Neural progenitor cell (in vitro differentiated cells): ENCODE data around the gene STX11. TPM values are rescaled to one million over a fixed set of nuclear protein-coding genes. Genes with fewer than 3 reads are reported as not detected.

Experiments used
- DNase-seq: peaks from one replicate; pipeline ENCODE4 v3.0.0-alpha.2; 2016; ENCODE audit warnings: low spot score
- H2AFZ ChIP-seq: fragments of 200-600 bp; sonication (generic); replicated peaks from 2 replicates; pipeline ENCODE4 v1.6.1; 2016; ENCODE audit warnings: antibody characterized with exemption
- H3F3A ChIP-seq: fragments of 200-600 bp; sonication (generic); 2 replicates; pipeline ENCODE4 v1.6.1; 2016; ENCODE audit warnings: antibody characterized with exemption, low read depth
- H3K27ac ChIP-seq: fragments of 200-600 bp; sonication (generic); 2 replicates; pipeline ENCODE4 v1.5.1; 2016; ENCODE audit warnings: mild to moderate bottlenecking
- H3K27me3 ChIP-seq: fragments of 200-600 bp; sonication (generic); 2 replicates; pipeline ENCODE4 v1.6.1; 2016; ENCODE audit warnings: mild to moderate bottlenecking, moderate library complexity
- H3K36me3 ChIP-seq: fragments of 200-600 bp; sonication (generic); 2 replicates; pipeline ENCODE4 v1.5.1; 2016
- H3K4me1 ChIP-seq: fragments of 200-600 bp; sonication (generic); 2 replicates; pipeline ENCODE4 v1.6.1; 2016; ENCODE audit warnings: mixed run types
- H3K4me2 ChIP-seq: fragments of 200-600 bp; sonication (generic); 2 replicates; pipeline ENCODE4 v1.6.1; 2016
- H3K4me3 ChIP-seq: fragments of 200-600 bp; sonication (generic); 2 replicates; pipeline ENCODE4 v1.5.1; 2016
- H3K79me2 ChIP-seq: fragments of 200-600 bp; sonication (generic); 2 replicates; pipeline ENCODE4 v1.6.1; 2016; ENCODE audit warnings: low read depth
- H3K9ac ChIP-seq: fragments of 200-600 bp; sonication (generic); 2 replicates; pipeline ENCODE4 v1.6.1; 2016
- H3K9me3 ChIP-seq: fragments of 200-600 bp; sonication (generic); 2 replicates; pipeline ENCODE4 v1.5.1; 2016; ENCODE audit warnings: low read depth
- H4K20me1 ChIP-seq: fragments of 200-600 bp; sonication (generic); 2 replicates; pipeline ENCODE4 v1.6.1; 2016; ENCODE audit warnings: low read depth
- H3K27ac Mint-ChIP-seq: 3 replicates; pipeline ENCODE4 v1.8.0; 2021; ENCODE audit warnings: mixed read lengths
- H3K27me3 Mint-ChIP-seq: 2 replicates; pipeline ENCODE4 v1.8.0; 2022; ENCODE audit warnings: low read depth, mild to moderate bottlenecking, inconsistent platforms, moderate library complexity, mixed read lengths; ENCODE audit not compliant: insufficient read depth
- H3K36me3 Mint-ChIP-seq: 3 replicates; pipeline ENCODE4 v1.8.0; 2021; ENCODE audit warnings: mixed read lengths
- H3K4me1 Mint-ChIP-seq: 3 replicates; pipeline ENCODE4 v1.8.0; 2021; ENCODE audit warnings: mixed read lengths
- H3K4me3 Mint-ChIP-seq: 3 replicates; pipeline ENCODE4 v1.8.0; 2021; ENCODE audit warnings: mild to moderate bottlenecking, moderate library complexity, mixed read lengths
- H3K9me3 Mint-ChIP-seq: 3 replicates; pipeline ENCODE4 v1.8.0; 2020; ENCODE audit warnings: mixed read lengths
- EZH2 ChIP-seq: fragments of 200-600 bp; sonication (generic); IDR thresholded peaks from 2 replicates; pipeline ENCODE4 v1.6.1; 2017; ENCODE audit warnings: antibody characterized with exemption, mild to moderate bottlenecking, moderate library complexity
- EZH2phosphoT487 ChIP-seq: fragments of 200-600 bp; sonication (generic); IDR thresholded peaks from 2 replicates; pipeline ENCODE4 v1.6.1; 2017; ENCODE audit warnings: antibody characterized with exemption
- total RNA-seq: library from RNA; depleted of rRNA; stranded (reverse); fragments of >200 nt; gene quantifications from 2 replicates; pipeline ENCODE4 v1.2.3, GENCODE V29; 2015; ENCODE audit warnings: low replicate concordance
- TF ChIP-seq, protein P1 (sequence below): fragments of 200-600 bp; sonication (generic); IDR thresholded peaks from 2 replicates; pipeline ENCODE4 v1.5.1; 2017; ENCODE audit warnings: antibody characterized with exemption, mild to moderate bottlenecking

STX11 gene
- total RNA-seq, 1 donor from 2014 or later: not detected

DNA sequence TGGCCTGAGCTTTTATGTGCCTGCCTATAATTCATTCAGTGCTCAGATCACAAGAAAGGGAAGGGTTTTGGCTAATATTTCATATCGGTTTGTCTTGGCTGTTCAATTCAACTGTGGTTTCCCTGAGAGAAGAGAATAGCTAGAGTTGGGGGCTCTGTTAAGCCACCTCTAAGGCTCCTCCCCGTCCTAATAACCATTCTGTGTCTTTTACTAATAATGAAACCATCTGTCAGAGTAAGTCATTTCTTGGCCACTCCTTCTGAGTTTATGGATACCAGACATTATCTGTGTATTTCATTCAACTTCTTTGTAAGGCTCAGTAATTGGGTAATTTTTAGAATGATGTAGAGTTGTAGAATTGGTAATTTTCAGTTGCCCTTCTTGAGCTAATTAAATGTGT lies 5.2 kb downstream of the STX11 start:
- H3K27ac ChIP-seq: no peak overlapping the region
- Mint-ChIP-seq H3K27me3 (peaks cover 29% of the 10 kb centered on the region), H3K4me1 (peaks cover 30% of the 10 kb centered on the region), H3K9me3 (no peaks in the 10 kb centered on the region), H3K27ac (no peak overlapping the region), H3K36me3 (no peaks in the 10 kb centered on the region), H3K4me3 (no peak overlapping the region)
- no peaks in the 10 kb centered on the region for H3K36me3 ChIP-seq
- peaks cover 30% of the 10 kb centered on the region for H3K27me3 ChIP-seq
- peaks cover 19% of the 10 kb centered on the region for H3K4me1 ChIP-seq
- H3F3A ChIP-seq: peaks cover 5% of the 10 kb centered on the region
- DNase-seq: no peak
- no peaks in the 10 kb centered on the region for H3K9me3 ChIP-seq
- no peak overlapping the region for H3K4me2 ChIP-seq
- TF ChIP-seq, protein P1, sequence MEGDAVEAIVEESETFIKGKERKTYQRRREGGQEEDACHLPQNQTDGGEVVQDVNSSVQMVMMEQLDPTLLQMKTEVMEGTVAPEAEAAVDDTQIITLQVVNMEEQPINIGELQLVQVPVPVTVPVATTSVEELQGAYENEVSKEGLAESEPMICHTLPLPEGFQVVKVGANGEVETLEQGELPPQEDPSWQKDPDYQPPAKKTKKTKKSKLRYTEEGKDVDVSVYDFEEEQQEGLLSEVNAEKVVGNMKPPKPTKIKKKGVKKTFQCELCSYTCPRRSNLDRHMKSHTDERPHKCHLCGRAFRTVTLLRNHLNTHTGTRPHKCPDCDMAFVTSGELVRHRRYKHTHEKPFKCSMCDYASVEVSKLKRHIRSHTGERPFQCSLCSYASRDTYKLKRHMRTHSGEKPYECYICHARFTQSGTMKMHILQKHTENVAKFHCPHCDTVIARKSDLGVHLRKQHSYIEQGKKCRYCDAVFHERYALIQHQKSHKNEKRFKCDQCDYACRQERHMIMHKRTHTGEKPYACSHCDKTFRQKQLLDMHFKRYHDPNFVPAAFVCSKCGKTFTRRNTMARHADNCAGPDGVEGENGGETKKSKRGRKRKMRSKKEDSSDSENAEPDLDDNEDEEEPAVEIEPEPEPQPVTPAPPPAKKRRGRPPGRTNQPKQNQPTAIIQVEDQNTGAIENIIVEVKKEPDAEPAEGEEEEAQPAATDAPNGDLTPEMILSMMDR: no peak
- no peak overlapping the region for H3K4me3 ChIP-seq
- no peaks in the 10 kb centered on the region for H3K79me2 ChIP-seq
- no peak overlapping the region for H3K9ac ChIP-seq
- H2AFZ ChIP-seq: no peak overlapping the region
- no peaks in the 10 kb centered on the region for H4K20me1 ChIP-seq

DNA sequence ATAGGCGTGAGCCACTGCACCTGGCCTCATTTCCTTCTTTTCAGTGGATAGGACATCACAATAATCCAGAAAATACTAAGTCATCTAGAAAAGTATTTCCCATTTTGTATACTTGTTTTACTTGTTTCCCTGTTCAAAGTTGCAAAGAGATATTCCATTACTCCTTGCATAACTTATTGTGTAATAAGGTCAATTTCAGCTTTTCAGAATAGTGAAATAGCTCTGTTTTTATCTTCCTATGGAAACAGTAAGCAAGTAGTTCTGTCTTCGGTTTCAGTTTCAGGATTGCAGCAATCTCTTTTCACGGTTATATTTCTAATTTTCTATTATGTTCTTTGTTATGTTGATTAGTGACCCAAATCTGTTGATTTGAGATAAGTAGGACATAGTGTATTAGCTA lies 6.0 kb downstream of the STX11 start:
- Mint-ChIP-seq H3K9me3 (no peaks in the 10 kb centered on the region), H3K27ac (no peak overlapping the region), H3K4me3 (no peak overlapping the region), H3K36me3 (no peaks in the 10 kb centered on the region), H3K4me1 (peaks cover 25% of the 10 kb centered on the region), H3K27me3 (peaks cover 22% of the 10 kb centered on the region)
- Histone ChIP-seq H3K4me1 (peaks cover 13% of the 10 kb centered on the region), H2AFZ (no peak overlapping the region), H3K9me3 (no peaks in the 10 kb centered on the region), H3K4me3 (no peak overlapping the region), H3K36me3 (no peaks in the 10 kb centered on the region), H4K20me1 (no peaks in the 10 kb centered on the region), H3K79me2 (no peaks in the 10 kb centered on the region), H3K4me2 (no peak overlapping the region), H3K27ac (no peak overlapping the region), H3K9ac (no peak overlapping the region), H3K27me3 (peaks cover 22% of the 10 kb centered on the region), H3F3A (peaks cover 5% of the 10 kb centered on the region)
- no peak for DNase-seq
- no peak for TF ChIP-seq EZH2phosphoT487
- TF ChIP-seq, protein P1: no peak
- no peak for TF ChIP-seq EZH2

DNA sequence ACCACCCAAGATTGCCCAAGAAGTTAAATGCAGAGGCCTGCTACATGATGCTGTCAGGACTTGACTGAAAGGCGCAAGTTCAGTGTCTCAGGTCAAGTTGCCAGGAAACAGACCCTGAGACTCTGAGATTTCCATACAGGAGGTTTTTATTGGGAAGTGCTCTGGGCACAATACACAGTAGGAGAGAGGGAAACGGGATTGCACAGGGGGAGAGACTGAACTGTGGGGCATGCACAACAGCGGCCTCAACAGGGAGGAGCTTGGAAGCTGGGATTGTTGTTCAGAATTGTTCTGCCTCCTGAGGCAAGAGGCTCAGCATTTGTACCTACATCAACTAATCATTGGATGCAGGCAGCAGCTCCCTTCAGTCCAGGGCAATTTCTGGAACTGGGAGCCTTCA lies 6.7 kb downstream of the STX11 start:
- H3K27me3 ChIP-seq: peaks cover 16% of the 10 kb centered on the region
- H3K36me3 ChIP-seq: no peaks in the 10 kb centered on the region
- no peak overlapping the region for H3K27ac ChIP-seq
- Mint-ChIP-seq H3K27ac (peak overlapping the region; percentile 38), H3K36me3 (no peaks in the 10 kb centered on the region), H3K4me3 (no peak overlapping the region), H3K9me3 (no peaks in the 10 kb centered on the region), H3K27me3 (peaks cover 15% of the 10 kb centered on the region), H3K4me1 (peaks cover 23% of the 10 kb centered on the region)
- H4K20me1 ChIP-seq: no peaks in the 10 kb centered on the region
- H3K9me3 ChIP-seq: no peaks in the 10 kb centered on the region
- no peak overlapping the region for H3K9ac ChIP-seq
- no peaks in the 10 kb centered on the region for H3K79me2 ChIP-seq
- no peak overlapping the region for H2AFZ ChIP-seq
- peaks cover 13% of the 10 kb centered on the region for H3K4me1 ChIP-seq
- peak; percentile 11 for DNase-seq
- peaks cover 5% of the 10 kb centered on the region for H3F3A ChIP-seq
- no peak overlapping the region for H3K4me3 ChIP-seq
- TF ChIP-seq EZH2phosphoT487 (no peak), EZH2 (no peak)
- TF ChIP-seq, protein P1: no peak
- H3K4me2 ChIP-seq: peak overlapping the region; percentile 32
